Measurements from ENCODE around the gene APC2.
A peak's percentile ranks its signal among the peaks of the same experiment; 100 is the strongest.

The APC2 gene

GRCh38 chr19:1461862-1462261 lies 11.9 kb downstream of the APC2 start:
- Histone ChIP-seq H3K27ac (ENCODE audit: low read length) (no peak overlapping the region), H3K4me1 (ENCODE audit: control insufficient read depth, insufficient read depth, low read length) (peaks cover 10% of the 10 kb centered on the region), H3K9ac (ENCODE audit: low read length in 2 of 2) (no peak overlapping the region), H3K36me3 (ENCODE audit: control insufficient read depth in 2 of 2, insufficient read depth in 2 of 2, low read length in 2 of 2) (no peaks in the 10 kb centered on the region), H3K9me3 (ENCODE audit: control insufficient read depth in 2 of 2, low read length in 2 of 2) (no peaks in the 10 kb centered on the region), H3K27me3 (ENCODE audit: control insufficient read depth in 1 of 2, insufficient read depth in 2 of 2, low read length in 2 of 2) (peaks cover 20 to 29% of the 10 kb centered on the region in 2 donors), H3K4me3 (ENCODE audit: low read length in 2 of 2) (no peak overlapping the region)

DNA sequence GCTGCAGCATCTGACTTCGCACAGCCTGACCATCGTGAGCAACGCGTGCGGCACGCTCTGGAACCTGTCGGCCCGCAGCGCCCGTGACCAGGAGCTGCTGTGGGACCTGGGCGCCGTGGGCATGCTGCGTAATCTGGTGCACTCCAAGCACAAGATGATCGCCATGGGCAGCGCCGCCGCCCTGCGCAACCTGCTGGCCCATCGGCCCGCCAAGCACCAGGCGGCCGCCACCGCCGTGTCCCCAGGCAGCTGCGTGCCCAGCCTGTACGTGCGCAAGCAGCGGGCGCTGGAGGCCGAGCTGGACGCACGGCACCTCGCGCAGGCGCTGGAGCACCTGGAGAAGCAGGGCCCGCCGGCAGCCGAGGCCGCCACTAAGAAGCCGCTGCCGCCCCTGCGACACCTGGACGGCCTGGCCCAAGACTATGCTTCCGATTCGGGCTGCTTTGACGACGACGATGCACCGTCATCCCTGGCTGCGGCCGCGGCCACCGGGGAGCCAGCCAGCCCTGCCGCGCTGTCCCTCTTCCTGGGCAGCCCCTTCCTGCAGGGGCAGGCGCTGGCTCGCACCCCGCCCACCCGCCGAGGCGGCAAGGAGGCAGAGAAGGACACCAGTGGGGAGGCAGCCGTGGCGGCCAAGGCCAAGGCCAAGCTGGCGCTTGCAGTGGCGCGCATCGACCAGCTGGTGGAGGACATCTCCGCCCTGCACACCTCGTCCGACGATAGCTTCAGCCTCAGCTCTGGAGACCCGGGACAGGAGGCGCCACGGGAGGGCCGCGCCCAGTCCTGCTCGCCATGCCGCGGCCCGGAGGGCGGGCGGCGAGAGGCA lies 15.5 kb downstream of the APC2 start:
- H3K4me3 ChIP-seq (ENCODE audit: low read length in 2 of 2), result no peak overlapping the region

GRCh38 chr19:1466018-1466460 lies 16.1 kb downstream of the APC2 start:
- Histone ChIP-seq H3K4me3 (ENCODE audit: low read length in 2 of 2) (no peak overlapping the region), H3K9me3 (ENCODE audit: control insufficient read depth in 2 of 2, low read length in 2 of 2) (no peaks in the 10 kb centered on the region), H3K4me1 (ENCODE audit: control insufficient read depth, insufficient read depth, low read length) (peaks cover 46% of the 10 kb centered on the region), H3K27me3 (ENCODE audit: control insufficient read depth in 1 of 2, insufficient read depth in 2 of 2, low read length in 2 of 2) (peaks cover 24 to 53% of the 10 kb centered on the region in 2 donors), H3K9ac (ENCODE audit: low read length in 2 of 2) (no peak overlapping the region), H3K27ac (ENCODE audit: low read length) (no peak overlapping the region), H3K36me3 (ENCODE audit: control insufficient read depth in 2 of 2, insufficient read depth in 2 of 2, low read length in 2 of 2) (no peaks in the 10 kb centered on the region)

More for the DNA sequence above, 15.5 kb downstream of the APC2 start:
- H3K9me3 ChIP-seq (ENCODE audit: control insufficient read depth in 2 of 2, low read length in 2 of 2), result no peaks in the 10 kb centered on the region
- no peaks in the 10 kb centered on the region for H3K36me3 ChIP-seq (ENCODE audit: control insufficient read depth in 2 of 2, insufficient read depth in 2 of 2, low read length in 2 of 2)
- H3K27ac ChIP-seq (ENCODE audit: low read length), result no peak overlapping the region
- peaks cover 20 to 47% of the 10 kb centered on the region in 2 donors for H3K27me3 ChIP-seq (ENCODE audit: control insufficient read depth in 1 of 2, insufficient read depth in 2 of 2, low read length in 2 of 2)
- H3K9ac ChIP-seq (ENCODE audit: low read length in 2 of 2), result no peak overlapping the region
- peaks cover 40% of the 10 kb centered on the region for H3K4me1 ChIP-seq (ENCODE audit: control insufficient read depth, insufficient read depth, low read length)

- no peak overlapping the region for H3K4me3 ChIP-seq (ENCODE audit: low read length in 2 of 2)
- no peaks in the 10 kb centered on the region for H3K36me3 ChIP-seq (ENCODE audit: control insufficient read depth in 2 of 2, insufficient read depth in 2 of 2, low read length in 2 of 2)
- H3K27ac ChIP-seq (ENCODE audit: low read length), result no peak overlapping the region
- peaks cover 52% of the 10 kb centered on the region for H3K4me1 ChIP-seq (ENCODE audit: control insufficient read depth, insufficient read depth, low read length)
- no peak overlapping the region for H3K9ac ChIP-seq (ENCODE audit: low read length in 2 of 2)
- no peaks in the 10 kb centered on the region for H3K9me3 ChIP-seq (ENCODE audit: control insufficient read depth in 2 of 2, low read length in 2 of 2)
- peaks cover 30 to 59% of the 10 kb centered on the region in 2 donors for H3K27me3 ChIP-seq (ENCODE audit: control insufficient read depth in 1 of 2, insufficient read depth in 2 of 2, low read length in 2 of 2)
These were observed 16.7 kb downstream of the APC2 start for GRCh38 chr19:1466461-1467214.

GRCh38 chr19:1467215-1467489 lies 17.2 kb downstream of the APC2 start:
- no peak overlapping the region for H3K9ac ChIP-seq (ENCODE audit: low read length in 2 of 2)
- no peak overlapping the region for H3K4me3 ChIP-seq (ENCODE audit: low read length in 2 of 2)
- H3K27me3 ChIP-seq (ENCODE audit: control insufficient read depth in 1 of 2, insufficient read depth in 2 of 2, low read length in 2 of 2), result peaks cover 35 to 65% of the 10 kb centered on the region in 2 donors
- no peaks in the 10 kb centered on the region for H3K36me3 ChIP-seq (ENCODE audit: control insufficient read depth in 2 of 2, insufficient read depth in 2 of 2, low read length in 2 of 2)
- peaks cover 56% of the 10 kb centered on the region for H3K4me1 ChIP-seq (ENCODE audit: control insufficient read depth, insufficient read depth, low read length)
- H3K9me3 ChIP-seq (ENCODE audit: control insufficient read depth in 2 of 2, low read length in 2 of 2), result no peaks in the 10 kb centered on the region
- no peak overlapping the region for H3K27ac ChIP-seq (ENCODE audit: low read length)

- Histone ChIP-seq H3K27ac (ENCODE audit: low read length) (no peak overlapping the region), H3K36me3 (ENCODE audit: control insufficient read depth in 2 of 2, insufficient read depth in 2 of 2, low read length in 2 of 2) (no peaks in the 10 kb centered on the region), H3K27me3 (ENCODE audit: control insufficient read depth in 1 of 2, insufficient read depth in 2 of 2, low read length in 2 of 2) (peaks cover 41 to 70% of the 10 kb centered on the region in 2 donors), H3K9me3 (ENCODE audit: control insufficient read depth in 2 of 2, low read length in 2 of 2) (no peaks in the 10 kb centered on the region), H3K4me1 (ENCODE audit: control insufficient read depth, insufficient read depth, low read length) (peaks cover 56% of the 10 kb centered on the region), H3K4me3 (ENCODE audit: low read length in 2 of 2) (peak overlapping the region in 1 of 2 donors; percentile 29), H3K9ac (ENCODE audit: low read length in 2 of 2) (no peak overlapping the region)
These were observed 17.8 kb downstream of the APC2 start for GRCh38 chr19:1467490-1468273.

- H3K36me3 ChIP-seq (ENCODE audit: control insufficient read depth in 2 of 2, insufficient read depth in 2 of 2, low read length in 2 of 2), result no peaks in the 10 kb centered on the region
- no peaks in the 10 kb centered on the region for H3K9me3 ChIP-seq (ENCODE audit: control insufficient read depth in 2 of 2, low read length in 2 of 2)
- no peak overlapping the region for H3K9ac ChIP-seq (ENCODE audit: low read length in 2 of 2)
- H3K4me3 ChIP-seq (ENCODE audit: low read length in 2 of 2), result peak overlapping the region in 1 of 2 donors; percentile 29
- peaks cover 61% of the 10 kb centered on the region for H3K4me1 ChIP-seq (ENCODE audit: control insufficient read depth, insufficient read depth, low read length)
- H3K27me3 ChIP-seq (ENCODE audit: control insufficient read depth in 1 of 2, insufficient read depth in 2 of 2, low read length in 2 of 2), result peaks cover 47 to 76% of the 10 kb centered on the region in 2 donors
- no peak overlapping the region for H3K27ac ChIP-seq (ENCODE audit: low read length)
These were observed 18.4 kb downstream of the APC2 start for GRCh38 chr19:1468274-1468820.

- Histone ChIP-seq H3K4me3 (ENCODE audit: low read length in 2 of 2) (peak overlapping the region in 1 of 2 donors; percentile 15), H3K9me3 (ENCODE audit: control insufficient read depth in 2 of 2, low read length in 2 of 2) (no peaks in the 10 kb centered on the region), H3K27me3 (ENCODE audit: control insufficient read depth in 1 of 2, insufficient read depth in 2 of 2, low read length in 2 of 2) (peaks cover 49 to 79% of the 10 kb centered on the region in 2 donors), H3K9ac (ENCODE audit: low read length in 2 of 2) (no peak overlapping the region), H3K27ac (ENCODE audit: low read length) (no peak overlapping the region), H3K4me1 (ENCODE audit: control insufficient read depth, insufficient read depth, low read length) (peaks cover 61% of the 10 kb centered on the region), H3K36me3 (ENCODE audit: control insufficient read depth in 2 of 2, insufficient read depth in 2 of 2, low read length in 2 of 2) (no peaks in the 10 kb centered on the region)
These were observed 18.9 kb downstream of the APC2 start for GRCh38 chr19:1468821-1469254.

DNA sequence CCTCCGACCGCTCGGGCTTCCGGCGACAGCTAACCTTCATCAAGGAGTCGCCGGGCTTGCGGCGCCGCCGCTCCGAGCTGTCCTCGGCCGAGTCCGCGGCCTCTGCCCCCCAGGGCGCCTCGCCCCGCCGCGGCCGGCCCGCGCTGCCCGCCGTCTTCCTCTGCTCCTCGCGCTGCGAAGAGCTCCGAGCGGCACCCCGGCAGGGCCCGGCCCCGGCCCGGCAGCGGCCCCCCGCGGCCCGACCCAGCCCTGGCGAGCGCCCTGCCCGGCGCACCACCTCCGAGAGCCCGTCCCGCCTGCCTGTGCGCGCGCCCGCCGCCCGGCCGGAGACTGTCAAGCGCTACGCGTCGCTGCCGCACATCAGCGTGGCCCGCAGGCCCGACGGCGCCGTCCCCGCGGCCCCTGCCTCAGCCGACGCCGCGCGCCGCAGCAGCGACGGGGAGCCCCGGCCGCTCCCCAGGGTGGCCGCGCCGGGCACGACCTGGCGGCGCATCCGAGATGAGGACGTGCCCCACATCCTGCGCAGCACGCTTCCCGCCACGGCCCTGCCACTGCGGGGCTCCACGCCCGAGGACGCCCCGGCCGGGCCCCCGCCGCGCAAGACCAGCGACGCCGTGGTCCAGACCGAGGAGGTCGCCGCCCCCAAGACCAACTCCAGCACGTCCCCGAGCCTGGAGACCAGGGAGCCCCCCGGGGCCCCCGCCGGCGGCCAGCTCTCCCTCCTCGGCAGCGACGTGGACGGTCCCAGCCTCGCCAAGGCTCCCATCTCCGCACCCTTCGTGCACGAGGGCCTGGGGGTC lies 19.5 kb downstream of the APC2 start:
- H3K27me3 ChIP-seq (ENCODE audit: control insufficient read depth in 1 of 2, insufficient read depth in 2 of 2, low read length in 2 of 2), result peaks cover 49 to 79% of the 10 kb centered on the region in 2 donors
- H3K4me1 ChIP-seq (ENCODE audit: control insufficient read depth, insufficient read depth, low read length), result peaks cover 61% of the 10 kb centered on the region
- H3K36me3 ChIP-seq (ENCODE audit: control insufficient read depth in 2 of 2, insufficient read depth in 2 of 2, low read length in 2 of 2), result no peaks in the 10 kb centered on the region
- H3K9me3 ChIP-seq (ENCODE audit: control insufficient read depth in 2 of 2, low read length in 2 of 2), result no peaks in the 10 kb centered on the region
- no peak overlapping the region for H3K27ac ChIP-seq (ENCODE audit: low read length)
- H3K4me3 ChIP-seq (ENCODE audit: low read length in 2 of 2), result peak overlapping the region in 1 of 2 donors; percentile 54
- H3K9ac ChIP-seq (ENCODE audit: low read length in 2 of 2), result no peak overlapping the region

DNA sequence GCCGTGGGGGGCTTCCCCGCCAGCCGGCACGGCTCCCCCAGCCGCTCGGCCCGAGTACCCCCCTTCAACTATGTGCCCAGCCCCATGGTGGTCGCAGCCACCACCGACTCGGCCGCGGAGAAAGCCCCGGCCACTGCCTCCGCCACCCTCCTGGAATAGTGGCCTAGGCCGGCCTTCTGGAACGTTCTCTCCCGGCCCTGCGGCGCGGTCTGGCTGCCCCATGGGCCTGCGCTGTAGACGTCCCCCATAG lies 20.1 kb downstream of the APC2 start:
- Histone ChIP-seq H3K9ac (ENCODE audit: low read length in 2 of 2) (no peak overlapping the region), H3K36me3 (ENCODE audit: control insufficient read depth in 2 of 2, insufficient read depth in 2 of 2, low read length in 2 of 2) (no peaks in the 10 kb centered on the region), H3K4me1 (ENCODE audit: control insufficient read depth, insufficient read depth, low read length) (peaks cover 61% of the 10 kb centered on the region), H3K4me3 (ENCODE audit: low read length in 2 of 2) (peak overlapping the region in 1 of 2 donors; percentile 54), H3K27ac (ENCODE audit: low read length) (no peak overlapping the region), H3K9me3 (ENCODE audit: control insufficient read depth in 2 of 2, low read length in 2 of 2) (no peaks in the 10 kb centered on the region), H3K27me3 (ENCODE audit: control insufficient read depth in 1 of 2, insufficient read depth in 2 of 2, low read length in 2 of 2) (peaks cover 49 to 79% of the 10 kb centered on the region in 2 donors)
